Raji (cell line): Measurements from ENCODE around the gene PTPRN2.

ENCODE experiments used
- POLR2A ChIP-seq: IDR thresholded peaks from 2 replicates; pipeline ENCODE4 v1.6.1; 2011; ENCODE audit warnings: low read depth, low read length, control low read depth; ENCODE audit not compliant: insufficient read depth

PTPRN2 gene

GRCh38 chr7:157994319-157994718, 593.3 kb downstream of the PTPRN2 start:
- TF ChIP-seq POLR2A, result no peak

- no peak for TF ChIP-seq POLR2A
These were observed 594.1 kb downstream of the PTPRN2 start for GRCh38 chr7:157993406-157994105.

GRCh38 chr7:157992511-157993160, 595.0 kb downstream of the PTPRN2 start:
- no peak for TF ChIP-seq POLR2A

- no peak for TF ChIP-seq POLR2A
These were observed 595.9 kb downstream of the PTPRN2 start for GRCh38 chr7:157991761-157992160.

- no peak for TF ChIP-seq POLR2A
These were observed 596.3 kb downstream of the PTPRN2 start for GRCh38 chr7:157991351-157991750.

DNA sequence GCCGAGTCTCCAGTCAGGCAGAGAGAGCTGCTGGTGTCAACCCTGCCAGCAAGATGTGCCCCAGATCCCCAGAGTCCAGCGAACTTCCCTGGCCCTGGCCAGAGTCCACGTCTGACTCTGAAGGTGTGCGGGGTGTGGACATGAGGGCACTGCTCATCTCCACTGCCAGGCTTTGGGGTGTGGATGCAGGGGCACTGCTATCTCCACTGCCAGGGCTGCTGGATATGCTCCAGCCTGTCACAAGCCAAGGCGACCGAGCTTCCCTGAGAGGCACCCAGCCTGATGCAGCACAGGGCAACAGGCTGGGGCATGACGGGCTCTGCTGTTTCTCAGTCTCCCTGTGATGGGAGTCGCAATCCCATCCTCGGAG, 596.8 kb downstream of the PTPRN2 start:
- TF ChIP-seq POLR2A, result no peak

DNA sequence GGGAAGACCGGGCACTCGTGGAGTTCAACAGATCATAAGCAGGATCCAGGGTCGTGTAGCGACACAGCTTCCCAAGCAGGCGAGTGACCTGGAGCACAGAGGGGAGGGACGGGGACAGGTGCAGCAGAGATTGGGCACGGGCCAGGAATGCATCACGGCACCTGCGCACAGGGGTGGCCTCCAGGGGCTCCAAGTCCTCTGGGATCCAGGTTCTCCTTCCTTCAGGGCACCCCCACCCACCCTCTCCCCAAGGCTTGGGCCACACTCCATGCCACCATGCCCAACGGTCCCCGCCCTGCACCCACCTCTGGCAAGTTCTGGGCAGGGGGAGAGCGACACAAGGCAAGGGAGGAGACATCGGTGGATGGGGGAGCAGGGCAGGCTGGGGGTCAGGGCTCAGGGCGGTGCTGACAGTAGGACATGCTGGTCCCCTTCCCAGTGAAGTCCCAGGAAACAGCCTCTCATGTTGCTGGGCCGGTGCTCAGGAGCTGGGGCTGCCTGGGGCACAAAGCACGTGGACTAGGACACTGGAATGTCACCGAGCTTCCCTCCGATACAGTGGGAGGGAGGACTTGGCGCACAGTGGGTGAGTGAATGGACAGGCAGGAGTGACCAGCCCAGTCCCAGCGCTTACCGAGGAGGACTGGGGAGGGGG, 597.3 kb downstream of the PTPRN2 start:
- no peak for TF ChIP-seq POLR2A

GRCh38 chr7:157989589-157989988, 598.0 kb downstream of the PTPRN2 start:
- no peak for TF ChIP-seq POLR2A

DNA sequence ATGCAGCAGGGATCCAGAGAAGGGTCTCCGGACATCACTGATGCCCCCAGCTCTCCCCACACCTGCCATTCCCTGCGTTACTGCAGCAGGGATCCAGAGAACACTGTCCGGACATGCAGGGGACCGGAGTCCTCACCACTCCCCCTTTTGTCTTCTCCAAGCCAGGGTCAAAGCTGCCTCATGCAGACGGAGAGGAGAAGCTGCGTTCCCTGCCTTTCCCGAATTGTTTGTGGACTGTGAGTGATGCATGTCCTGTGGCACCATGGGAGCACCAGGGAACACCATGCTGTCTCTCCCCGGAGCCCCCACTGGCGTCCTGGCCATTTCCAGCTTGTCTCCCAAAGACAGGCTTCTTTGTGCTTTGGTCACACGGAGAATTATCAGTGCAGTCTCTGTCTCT, 599.7 kb downstream of the PTPRN2 start:
- TF ChIP-seq POLR2A, result no peak

DNA sequence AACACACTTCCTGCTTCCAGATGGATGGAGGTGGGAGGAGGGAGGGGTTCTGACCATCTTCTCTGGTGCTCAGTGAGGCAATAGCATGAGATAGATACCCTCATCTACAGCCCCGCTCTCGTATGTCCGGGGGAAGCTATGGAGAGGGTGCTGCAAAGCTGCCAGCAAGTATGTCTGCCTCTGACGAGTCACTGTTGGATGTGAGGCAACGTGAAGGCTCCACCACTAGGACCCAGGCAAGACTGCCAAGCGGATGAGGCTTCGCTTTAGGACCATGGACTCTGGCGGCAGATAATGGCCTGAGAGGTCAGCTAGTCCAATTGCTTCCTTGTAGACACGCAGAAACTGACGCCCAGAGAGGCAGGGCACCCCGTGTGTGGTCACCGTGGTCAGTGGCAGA, 601.6 kb downstream of the PTPRN2 start:
- TF ChIP-seq POLR2A, result no peak

- no peak for TF ChIP-seq POLR2A
These were observed 602.0 kb downstream of the PTPRN2 start for GRCh38 chr7:157985636-157986035.

DNA sequence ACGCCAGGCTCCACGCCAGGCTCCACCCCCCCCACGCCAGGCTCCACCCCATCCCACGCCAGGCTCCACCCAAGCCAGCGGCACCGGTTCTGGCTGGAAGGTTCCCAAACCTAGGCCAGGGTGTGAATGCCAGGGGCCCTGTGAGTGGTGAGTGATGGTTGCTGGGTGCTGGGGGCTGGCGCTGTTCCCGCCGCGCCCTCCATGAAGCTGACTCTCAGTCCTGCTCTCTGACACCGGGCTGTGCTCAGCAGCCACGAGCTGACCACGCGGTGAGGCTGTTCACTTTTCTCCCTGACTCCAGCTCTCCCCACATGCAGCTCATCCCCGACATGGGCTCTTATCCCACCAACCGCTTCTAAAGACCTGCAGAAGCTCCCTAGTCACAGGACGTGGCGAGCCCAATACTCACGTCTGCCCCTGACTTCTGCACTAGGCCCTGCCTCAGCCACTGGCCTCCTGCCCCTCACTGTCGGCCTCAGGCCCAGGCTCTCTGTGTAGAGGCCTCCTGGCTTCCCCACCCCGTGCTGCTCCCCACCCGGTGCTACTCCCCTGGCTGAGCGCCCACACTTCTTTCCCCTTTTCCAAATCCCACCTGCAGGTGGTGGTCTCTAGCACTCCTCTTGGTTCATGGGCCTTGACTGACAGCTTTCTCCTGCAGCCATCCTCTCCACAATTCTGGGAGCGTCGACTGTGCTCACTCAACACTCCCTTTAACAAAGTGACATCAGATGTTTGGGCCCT, 603.0 kb downstream of the PTPRN2 start:
- TF ChIP-seq POLR2A, result no peak

DNA sequence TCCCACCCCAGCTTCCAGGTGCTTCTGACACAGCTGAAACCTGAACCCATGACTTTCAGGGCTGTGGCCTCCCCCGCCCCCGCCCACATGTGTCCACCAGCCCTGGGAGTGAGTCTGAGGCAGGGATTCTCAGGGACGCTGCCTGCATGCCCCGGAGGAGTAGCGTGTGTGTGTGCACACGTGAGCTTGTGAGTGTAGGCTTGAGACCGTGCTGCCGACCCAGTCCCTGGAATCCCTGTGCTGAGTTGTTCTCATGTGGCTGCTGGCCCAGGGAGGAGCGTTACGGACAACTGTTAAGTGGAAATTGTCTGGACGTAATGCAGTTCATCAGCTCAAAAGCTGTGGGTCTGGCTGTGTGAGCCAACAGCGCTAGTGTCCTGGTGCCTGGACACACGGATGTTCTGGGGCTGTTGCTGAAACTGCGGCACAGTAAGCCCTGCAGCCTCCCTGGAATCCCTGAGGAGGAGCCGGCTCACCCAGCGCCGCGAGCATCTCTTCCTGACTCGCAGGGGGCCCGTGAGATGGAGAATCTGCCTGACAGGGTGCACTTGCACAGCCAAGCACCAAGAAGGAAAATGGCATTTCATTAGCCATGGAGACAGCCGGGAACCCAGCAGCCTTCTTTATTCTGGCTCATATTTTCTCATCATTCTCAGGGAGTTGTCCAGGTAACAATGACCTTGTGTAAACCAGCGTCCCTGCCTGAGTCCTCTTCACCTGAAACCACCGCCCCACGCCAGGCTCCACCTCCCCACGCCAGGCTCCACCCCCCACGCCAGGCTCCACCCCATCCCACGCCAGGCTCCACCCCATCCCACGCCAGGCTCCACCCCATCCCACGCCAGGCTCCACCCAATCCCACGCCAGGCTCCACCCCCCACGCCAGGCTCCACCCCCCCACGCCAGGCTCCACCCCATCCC, 603.9 kb downstream of the PTPRN2 start:
- no peak for TF ChIP-seq POLR2A

DNA sequence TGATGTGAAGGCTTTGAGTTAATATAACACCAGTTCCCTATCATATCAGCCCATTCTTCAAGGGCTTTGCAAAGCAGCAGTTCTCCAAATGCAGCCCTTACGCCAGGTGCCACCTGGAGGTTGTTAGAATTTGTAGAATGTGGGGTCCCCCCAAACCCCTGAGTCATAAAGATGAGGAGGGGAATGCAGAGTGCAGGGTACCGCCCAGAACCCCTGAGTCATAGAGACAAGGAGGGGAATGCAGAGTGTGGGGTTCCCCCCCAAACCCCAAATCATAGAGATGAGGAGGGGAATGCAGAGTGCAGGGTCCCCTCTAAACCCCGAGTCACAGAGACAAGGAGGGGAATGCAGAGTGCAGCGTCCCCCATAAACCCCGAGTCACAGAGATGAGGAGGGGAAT, 605.8 kb downstream of the PTPRN2 start:
- TF ChIP-seq POLR2A, result no peak

GRCh38 chr7:157980774-157981173, 606.8 kb downstream of the PTPRN2 start:
- TF ChIP-seq POLR2A, result no peak
